GM19463 (cell line): ENCODE data around the gene NOTUM.

Experiments used
- ATAC-seq: cut with Tn5 transposase; IDR thresholded peaks from one replicate; pipeline ENCODE4 v1.9.1; 2021; ENCODE audit warnings: mild to moderate bottlenecking, moderate library complexity; ENCODE audit not compliant: unreplicated experiment

NOTUM gene

DNA sequence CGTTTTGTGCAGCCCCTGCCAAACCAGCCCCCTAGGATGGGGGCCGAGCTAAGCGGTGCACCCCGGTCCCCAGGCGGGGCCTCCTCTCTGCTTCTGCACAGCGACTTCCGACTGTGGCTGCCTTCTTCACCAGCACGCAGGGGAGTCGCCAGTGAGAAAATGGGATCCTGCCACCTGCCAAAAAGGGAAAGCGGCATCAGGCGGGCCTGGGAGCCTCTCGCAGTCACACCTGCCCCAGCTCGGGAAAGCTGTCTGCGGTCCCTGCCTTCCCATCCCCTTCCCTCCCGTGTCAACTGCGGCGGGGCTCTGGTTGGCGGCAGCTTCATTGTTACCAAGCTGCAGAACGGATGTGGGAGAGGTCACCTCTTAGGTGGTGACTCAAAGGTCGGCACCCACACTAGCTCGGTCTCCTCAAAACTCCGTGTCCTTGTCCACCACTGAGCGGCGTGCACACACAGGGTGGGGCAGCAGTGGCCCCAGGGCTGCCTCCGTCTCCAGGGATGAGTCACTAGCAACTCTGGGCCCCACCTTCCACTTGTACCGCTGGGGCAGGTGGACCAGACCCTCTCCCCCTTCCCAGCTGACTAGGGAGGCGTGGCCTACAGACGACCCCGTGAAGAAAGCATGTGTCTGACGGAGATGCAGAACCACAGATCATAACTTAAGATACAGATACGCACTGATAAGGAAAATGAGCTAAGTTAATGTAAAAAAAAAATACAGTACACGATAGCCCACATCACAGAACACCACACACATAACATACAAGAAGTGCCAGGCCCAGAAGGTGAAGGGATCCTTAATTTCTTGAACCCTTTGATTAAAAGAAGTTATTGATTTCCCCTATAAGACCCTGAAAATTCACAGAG is 48.3 kb downstream of the NOTUM start:
- no peak for ATAC-seq

DNA sequence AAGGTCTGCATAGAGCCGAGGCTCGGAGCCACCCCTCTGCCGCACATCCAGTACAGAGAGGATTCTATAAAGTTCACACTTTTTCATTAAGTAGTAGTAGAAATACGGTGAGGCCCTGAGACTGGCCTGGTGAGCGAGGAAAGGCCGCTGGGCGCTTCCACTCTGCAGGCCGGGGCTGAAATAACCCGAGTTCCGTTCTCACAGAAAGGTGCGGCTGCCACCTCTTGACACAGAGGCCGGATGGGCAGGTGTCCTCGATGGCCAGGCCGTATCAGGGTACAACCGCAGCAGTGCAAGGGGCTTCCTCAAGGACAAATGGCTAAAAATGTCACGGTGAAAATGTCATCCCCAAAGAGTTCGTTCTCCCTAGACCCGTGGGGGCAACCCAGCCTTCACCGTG is 49.0 kb downstream of the NOTUM start:
- no peak for ATAC-seq

GRCh38 chr17:81911277-81911961 is 49.6 kb downstream of the NOTUM start, which contains the start of gene PCYT2:
Gene PCYT2, minus strand, starts transcription at chr17:81911399. Its CDS starts 44 bp downstream, at chr17:81911355.
- ATAC-seq, result peak; percentile 79

GRCh38 chr17:81910840-81911276 is 50.1 kb downstream of the NOTUM start:
- ATAC-seq, result peak; percentile 34

GRCh38 chr17:81909966-81910839 is 50.8 kb downstream of the NOTUM start:
- no peak for ATAC-seq

DNA sequence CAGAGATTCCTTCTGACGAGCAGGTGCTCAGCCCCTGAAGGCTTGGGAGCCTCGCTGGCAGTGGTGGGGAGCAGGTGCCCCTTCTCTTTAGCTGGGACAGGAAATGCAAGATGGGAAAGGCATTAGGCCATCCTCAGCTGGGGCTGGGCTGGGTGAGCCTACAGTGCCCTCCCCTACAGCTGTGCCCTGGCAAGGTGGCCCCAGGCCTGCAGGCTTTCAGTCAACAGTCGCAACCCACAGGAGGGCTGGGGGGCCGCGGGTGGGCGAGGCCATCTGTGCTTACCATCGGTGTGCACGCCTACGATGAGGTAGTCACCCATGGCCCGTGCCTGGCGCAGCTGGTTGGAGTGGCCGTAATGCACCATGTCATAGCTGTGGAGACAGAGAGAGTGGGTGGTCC is 51.8 kb downstream of the NOTUM start:
- ATAC-seq, result no peak

- ATAC-seq, result no peak
Measured at GRCh38 chr17:81908793-81909192, 52.2 kb downstream of the NOTUM start.

- ATAC-seq, result no peak
Measured at GRCh38 chr17:81907219-81908145, 53.5 kb downstream of the NOTUM start.

DNA sequence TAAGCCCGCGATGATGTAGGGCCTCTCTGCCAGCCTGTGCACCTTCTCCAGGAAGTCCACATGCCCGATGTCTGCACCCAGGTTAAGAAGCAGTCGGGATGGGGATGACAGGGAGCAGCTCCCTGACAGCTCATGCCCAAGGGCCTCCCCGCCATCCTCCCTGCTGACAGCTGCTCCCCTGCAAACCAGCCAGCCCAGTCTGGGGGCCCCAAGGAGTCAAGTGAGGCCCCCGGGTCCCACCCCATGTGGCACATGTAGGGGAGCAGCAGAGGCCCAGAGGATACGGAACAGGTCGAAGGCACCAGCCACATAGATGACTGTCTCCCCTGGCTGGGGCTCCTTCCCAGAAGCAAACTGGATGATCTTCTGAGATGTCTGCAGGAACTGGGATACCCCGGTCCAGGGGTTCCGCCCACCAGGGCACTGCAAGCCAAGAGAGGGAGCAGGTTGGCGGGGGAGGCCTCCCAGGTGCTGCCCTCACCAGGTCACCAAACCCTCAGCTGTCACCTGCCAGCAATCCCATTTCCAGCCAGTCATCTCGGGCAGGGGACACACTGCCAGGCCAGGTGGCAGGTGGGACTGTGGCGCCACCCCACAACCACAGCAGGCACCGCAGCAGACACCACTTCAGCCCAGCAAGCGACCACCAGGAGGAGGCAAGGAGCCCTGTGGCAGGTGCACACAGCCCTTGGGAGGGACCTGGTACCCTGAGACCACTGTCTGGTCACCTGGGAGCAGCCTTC is 54.3 kb downstream of the NOTUM start:
- no peak for ATAC-seq

DNA sequence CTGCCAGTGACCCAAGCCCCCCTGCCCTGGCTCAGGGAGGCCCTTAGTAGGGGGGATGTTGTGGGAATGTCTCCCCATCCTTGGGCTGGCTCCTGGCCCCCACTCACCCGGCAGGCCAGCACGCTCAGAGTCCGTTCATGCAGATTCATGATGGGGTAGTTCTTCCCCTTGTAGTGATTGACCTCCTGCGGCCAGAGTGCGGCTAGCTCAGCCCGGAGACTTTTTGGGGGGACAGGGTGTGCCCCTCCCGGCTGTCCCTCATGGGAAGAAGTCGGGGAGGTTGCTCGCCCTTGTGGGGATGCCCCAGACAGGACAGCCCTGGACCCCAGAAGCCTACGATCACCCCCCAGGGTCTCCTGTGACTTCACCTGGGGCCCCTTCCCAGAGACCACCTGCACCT is 55.0 kb downstream of the NOTUM start:
- no peak for ATAC-seq

- no peak for ATAC-seq
Measured at GRCh38 chr17:81905424-81905875, 55.5 kb downstream of the NOTUM start.

DNA sequence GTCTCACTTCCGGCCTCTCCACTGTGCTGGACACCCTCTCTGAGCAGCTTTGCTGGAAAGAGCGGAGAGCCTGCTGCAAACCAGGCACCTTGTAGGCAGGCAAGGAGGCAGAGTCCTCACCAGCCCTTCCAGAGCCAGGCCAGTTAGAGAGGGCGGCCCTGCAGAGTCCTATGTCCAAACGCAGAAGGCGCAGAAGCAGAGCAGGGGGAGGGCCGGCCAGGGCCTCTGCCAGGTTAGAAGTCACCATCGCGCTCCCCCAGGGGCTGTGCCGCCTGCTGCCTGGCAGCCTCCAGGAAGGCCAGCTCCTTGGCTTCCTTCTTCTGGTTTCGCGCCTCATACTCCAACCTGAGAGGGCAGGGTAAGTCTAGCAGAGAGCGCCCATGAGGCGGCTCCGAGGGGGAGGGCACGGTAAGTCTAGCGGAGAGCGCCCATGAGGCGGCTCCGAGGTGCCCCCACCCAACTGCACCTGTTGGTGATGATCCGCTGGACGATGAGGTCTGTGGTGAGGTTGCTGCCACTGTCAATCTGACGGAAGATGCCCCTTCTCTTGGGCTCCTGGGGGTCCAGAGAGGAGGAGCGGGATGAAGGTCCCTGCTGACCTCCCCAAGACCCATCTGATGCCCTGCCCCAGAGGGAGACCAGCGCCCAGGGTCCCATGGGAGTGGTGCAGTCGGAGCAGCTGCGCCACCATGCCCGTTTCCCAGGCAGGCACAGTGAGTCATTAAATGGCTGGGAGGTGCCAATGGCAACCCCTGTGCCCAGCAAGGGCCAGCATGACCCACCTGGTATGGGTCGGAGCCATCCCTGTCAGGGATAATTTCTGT is 56.2 kb downstream of the NOTUM start:
- ATAC-seq, result no peak

- ATAC-seq, result no peak
Measured at GRCh38 chr17:81903896-81904599, 56.9 kb downstream of the NOTUM start.

- ATAC-seq, result no peak
Measured at GRCh38 chr17:81903415-81903831, 57.6 kb downstream of the NOTUM start.

- no peak for ATAC-seq
Measured at GRCh38 chr17:81902653-81903414, 58.2 kb downstream of the NOTUM start.
